Left lung (tissue), 10 donors: ENCODE data around the gene ZBTB8A. TPM values are rescaled to one million over a fixed set of nuclear protein-coding genes. Genes with fewer than 3 reads are reported as not detected.

Experiments used
- ATAC-seq: fragments of 200-7000 bp; cut with Tn5 transposase; one replicate; pipeline ENCODE4 v1.9.1; 2020; ENCODE audit warnings: moderate library complexity
- DNase-seq, 4 donors: peaks; one replicate each; pipeline ENCODE4 v3.0.0-alpha.2; 2013 to 2020
- H3K27ac ChIP-seq, 2 donors: fragments of 200-600 bp; sonication (generic) in 1 of 2; one replicate each; pipeline versions ENCODE4 v1.5.0 to v1.8.0; 2020 to 2021
- H3K27me3 ChIP-seq, 2 donors: fragments of 200-600 bp; sonication (generic) in 1 of 2; one replicate each; pipeline versions ENCODE4 v1.5.0 to v1.8.0; 2020 to 2021
- H3K36me3 ChIP-seq, 2 donors: fragments of 200-600 bp; sonication (generic) in 1 of 2; one replicate each; pipeline versions ENCODE4 v1.5.0 to v1.8.0; 2020 to 2021
- H3K4me1 ChIP-seq, 2 donors: fragments of 200-600 bp; one replicate each; pipeline ENCODE4 v1.8.0; 2021
- H3K4me3 ChIP-seq, 2 donors: fragments of 200-600 bp; sonication (generic) in 1 of 2; one replicate each; pipeline versions ENCODE4 v1.5.0 to v1.8.0; 2020 to 2021; ENCODE audit warnings: mild to moderate bottlenecking in 1 of 2
- H3K9me3 ChIP-seq, 2 donors: fragments of 200-600 bp; sonication (generic) in 1 of 2; one replicate each; pipeline versions ENCODE4 v1.5.0 to v1.8.0; 2020 to 2021
- CTCF ChIP-seq, 2 donors: fragments of 200-600 bp; sonication (generic) in 1 of 2; IDR thresholded peaks; one replicate each; pipeline versions ENCODE4 v1.5.0 to v1.8.0; 2021; ENCODE audit warnings: antibody characterized with exemption in 2 of 2
- intact Hi-C, 2 donors: fragments of 100-400 bp; cut with DNase I; formaldehyde crosslinking; loops; one replicate each; pipeline versions ENCODE4 v1.11.2 to v1.14.2; 2022
- polyA plus RNA-seq, 6 donors: library from polyadenylated mRNA; unstranded; fragments of 120-200 nt; gene quantifications; one replicate each; pipeline ENCODE4 v1.2.1, GENCODE V29; 2013; ENCODE audit not compliant: insufficient read length in 6 of 6
- total RNA-seq, 2 donors: library from RNA; stranded (reverse); fragmentation: NEBNext Ultra II Directional; extraction: Animal tissue kit (Norgen Biotek cat#: 25700); gene quantifications; one replicate each; pipeline ENCODE4 v1.2.1, GENCODE V29; 2021
- donor health status: DM: no; HTN: yes; CAD: no.
- donor health status: DM: no; HTN: no; CAD: no.

Gene ZBTB8A
- total and polyA plus RNA-seq, 8 donors = 8.6 to 17.3 (median 14.4) TPM

- Histone ChIP-seq H3K4me3 (no peak overlapping the region), H3K36me3 (no peaks in the 10 kb centered on the region), H3K27ac (no peak overlapping the region), H3K4me1 (peaks cover 0 to 11% of the 10 kb centered on the region in 2 donors), H3K27me3 (peaks cover 0 to 12% of the 10 kb centered on the region in 2 donors), H3K9me3 (no peaks in the 10 kb centered on the region)
- no peak for TF ChIP-seq CTCF (IDR thresholded peaks at IDR 0.05)
- intact Hi-C loops = no loop called here
- ATAC-seq (no peak), DNase-seq (no peak)
Measured at GRCh38 chr1:32533792-32534327, 5.4 kb upstream of the ZBTB8A start.

- intact Hi-C loops = no loop called here
- Histone ChIP-seq H3K4me3 (no peak overlapping the region), H3K4me1 (peaks cover 0 to 26% of the 10 kb centered on the region in 2 donors), H3K27me3 (peaks cover 0 to 32% of the 10 kb centered on the region in 2 donors), H3K27ac (no peak overlapping the region), H3K9me3 (no peaks in the 10 kb centered on the region), H3K36me3 (no peaks in the 10 kb centered on the region)
- ATAC-seq (no peak), DNase-seq (no peak)
- no peak for TF ChIP-seq CTCF (IDR thresholded peaks at IDR 0.05)
Measured at GRCh38 chr1:32536117-32536516, 3.1 kb upstream of the ZBTB8A start.

GRCh38 chr1:32536764-32537163 lies 2.5 kb upstream of the ZBTB8A start:
- peaks cover 0 to 26% of the 10 kb centered on the region in 2 donors for H3K4me1 ChIP-seq
- no peak for TF ChIP-seq CTCF (IDR thresholded peaks at IDR 0.05)
- no peak for DNase-seq
- intact Hi-C loops = no loop called here
- H3K36me3 ChIP-seq = no peaks in the 10 kb centered on the region
- peaks cover 0 to 33% of the 10 kb centered on the region in 2 donors for H3K27me3 ChIP-seq
- H3K9me3 ChIP-seq = no peaks in the 10 kb centered on the region
- no peak overlapping the region for H3K27ac ChIP-seq
- ATAC-seq = no peak
- H3K4me3 ChIP-seq = no peak overlapping the region

DNA sequence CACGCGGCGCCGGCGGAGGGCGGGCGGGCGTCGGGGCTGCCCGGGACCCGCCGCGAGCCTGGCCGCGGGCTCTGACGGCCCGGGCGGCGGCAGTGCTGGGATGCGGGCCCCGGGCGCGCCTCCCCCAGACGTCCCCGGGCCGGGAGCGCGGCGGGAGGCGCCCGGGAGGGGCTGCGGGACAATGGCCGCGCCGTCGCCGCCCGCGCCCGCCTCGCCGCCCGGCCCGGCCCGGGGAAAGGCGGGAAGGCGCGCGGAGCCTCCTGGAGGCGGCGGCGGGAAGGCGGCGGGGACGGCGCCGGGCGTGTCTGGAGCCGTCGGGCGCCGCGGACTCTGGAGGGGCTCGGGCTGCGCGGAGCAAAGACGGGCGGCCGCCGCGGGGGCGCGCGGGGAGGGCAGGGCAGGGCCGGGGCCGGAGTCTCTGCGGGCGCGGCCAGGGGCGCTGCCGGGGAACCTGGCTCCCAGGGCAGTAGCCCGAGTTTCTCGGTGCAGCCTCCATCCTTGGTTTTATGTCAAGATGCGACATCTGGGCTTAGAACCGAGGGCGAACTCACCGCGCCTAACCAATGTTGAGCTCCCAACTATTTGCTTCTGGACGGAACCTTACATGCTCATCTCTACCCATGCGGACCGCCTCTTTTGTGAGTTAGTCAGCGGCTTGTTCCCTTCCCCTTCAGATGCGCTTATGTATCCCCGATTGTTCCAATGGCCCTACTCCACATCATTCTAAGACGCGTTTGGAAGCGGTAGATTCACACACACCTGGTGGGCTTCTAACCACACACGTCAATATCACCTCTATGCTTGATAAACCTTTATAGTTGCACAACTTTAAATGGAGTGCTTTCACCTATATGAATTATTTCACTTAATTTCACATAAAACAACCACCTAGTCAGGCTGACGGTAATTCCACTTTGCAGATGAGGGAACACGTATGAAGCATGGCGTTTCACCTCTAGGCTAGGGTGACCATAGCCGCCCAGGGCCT lies 651 bp downstream of the ZBTB8A start:
- Histone ChIP-seq H3K4me3 (peak overlapping the region; percentile 43 to 54), H3K4me1 (peaks cover 0 to 26% of the 10 kb centered on the region in 2 donors), H3K27ac (peak overlapping the region in 1 of 2 donors; percentile 69), H3K9me3 (no peaks in the 10 kb centered on the region), H3K27me3 (peaks cover 0 to 33% of the 10 kb centered on the region in 2 donors), H3K36me3 (no peaks in the 10 kb centered on the region)
- no peak for TF ChIP-seq CTCF (IDR thresholded peaks at IDR 0.05)
- DNase-seq (peak; percentile 23 to 80 (median 37)), ATAC-seq (peak; percentile 66)
- intact Hi-C loops = no loop called here

DNA sequence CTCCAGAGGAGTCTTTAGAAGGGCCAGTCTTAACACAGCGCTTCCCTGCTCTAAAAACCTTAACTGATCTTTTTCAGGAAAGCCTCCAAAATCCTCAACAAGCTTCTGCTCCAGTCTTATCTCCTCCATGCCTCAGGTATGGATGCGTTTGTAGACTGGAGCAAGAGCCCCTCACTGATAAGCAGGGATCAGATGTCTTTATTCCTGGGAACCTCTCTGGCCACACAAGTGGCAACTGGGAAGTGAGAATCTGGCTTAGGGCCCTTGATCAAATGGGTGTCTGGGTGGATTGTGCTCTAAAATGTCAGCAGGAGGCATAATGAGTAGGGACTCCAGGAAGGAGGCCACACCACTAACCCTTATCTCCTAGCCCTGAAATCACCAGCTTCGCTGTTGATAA lies 1.4 kb downstream of the ZBTB8A start:
- Histone ChIP-seq H3K36me3 (no peaks in the 10 kb centered on the region), H3K27me3 (peaks cover 0 to 33% of the 10 kb centered on the region in 2 donors), H3K4me1 (peaks cover 0 to 26% of the 10 kb centered on the region in 2 donors), H3K9me3 (no peaks in the 10 kb centered on the region), H3K4me3 (peak overlapping the region in 1 of 2 donors; percentile 54), H3K27ac (no peak overlapping the region)
- intact Hi-C loops = no loop called here
- TF ChIP-seq CTCF (IDR thresholded peaks at IDR 0.05) = no peak
- DNase-seq (no peak), ATAC-seq (no peak)
